H9 (cell line): Measurements from ENCODE around the gene ARAP1. TPM values are rescaled to one million over a fixed set of nuclear protein-coding genes. Genes with fewer than 3 reads are reported as not detected.
A peak's percentile ranks its signal among the peaks of the same experiment; 100 is the strongest.

Source experiments
- DNase-seq: peaks from one replicate; pipeline ENCODE4 v3.0.0-alpha.2; 2017
- H2AFZ ChIP-seq: one replicate; pipeline ENCODE4 v1.6.1; 2013; ENCODE audit warnings: mild to moderate bottlenecking, low read length, control low read depth, moderate library complexity
- H2AK5ac ChIP-seq: 2 replicates; pipeline ENCODE4 v1.6.1; 2013; ENCODE audit warnings: low read length, control low read depth, mixed read lengths; ENCODE audit not compliant: insufficient read length
- H2BK120ac ChIP-seq: one replicate; pipeline ENCODE4 v1.6.1; 2013; ENCODE audit warnings: low read depth, mild to moderate bottlenecking, low read length, control low read depth, inconsistent platforms; ENCODE audit not compliant: poor library complexity, severe bottlenecking
- H2BK12ac ChIP-seq: 2 replicates; pipeline ENCODE4 v1.6.1; 2013; ENCODE audit warnings: low read length, control low read depth, mixed read lengths, low read depth; ENCODE audit not compliant: insufficient read length
- H2BK15ac ChIP-seq: 2 replicates; pipeline ENCODE4 v1.6.1; 2013; ENCODE audit warnings: low read depth, low read length, control low read depth
- H2BK20ac ChIP-seq: one replicate; pipeline ENCODE4 v1.6.1; 2013; ENCODE audit warnings: low read depth, mild to moderate bottlenecking, low read length, control low read depth, inconsistent platforms; ENCODE audit not compliant: poor library complexity, severe bottlenecking
- H2BK5ac ChIP-seq: 2 replicates; pipeline ENCODE4 v1.6.1; 2013; ENCODE audit warnings: low read length, control low read depth, mixed read lengths; ENCODE audit not compliant: insufficient read length
- H3K14ac ChIP-seq: 2 replicates; pipeline ENCODE4 v1.6.1; 2013; ENCODE audit warnings: low read length, control low read depth; ENCODE audit not compliant: insufficient read depth
- H3K18ac ChIP-seq: 2 replicates; pipeline ENCODE4 v1.6.1; 2013; ENCODE audit warnings: low read depth, mild to moderate bottlenecking, mixed read lengths, low read length, control low read depth; ENCODE audit not compliant: insufficient read length
- H3K23ac ChIP-seq: 2 replicates; pipeline ENCODE4 v1.6.1; 2013; ENCODE audit warnings: low read length, control low read depth, mixed read lengths, low read depth; ENCODE audit not compliant: insufficient read length
- H3K23me2 ChIP-seq: 2 replicates; pipeline ENCODE4 v1.6.1; 2013; ENCODE audit warnings: low read depth, mild to moderate bottlenecking, mixed read lengths, low read length, control low read depth; ENCODE audit not compliant: insufficient read length, poor library complexity, severe bottlenecking
- H3K27ac ChIP-seq: 2 replicates; pipeline ENCODE4 v1.5.1; 2013; ENCODE audit warnings: low read length, control low read depth, mixed read lengths, low read depth; ENCODE audit not compliant: insufficient read length
- H3K27me3 ChIP-seq: 2 replicates; pipeline ENCODE4 v1.6.1; 2013; ENCODE audit warnings: low read length, control low read depth, inconsistent platforms; ENCODE audit not compliant: insufficient read depth
- H3K4ac ChIP-seq: 2 replicates; pipeline ENCODE4 v1.6.1; 2013; ENCODE audit warnings: low read depth, mild to moderate bottlenecking, control low read depth, inconsistent platforms, low read length, moderate library complexity
- H3K4me1 ChIP-seq: 2 replicates; pipeline ENCODE4 v1.6.1; 2013; ENCODE audit warnings: low read length, control low read depth, inconsistent platforms; ENCODE audit not compliant: insufficient read depth
- H3K4me2 ChIP-seq: 2 replicates; pipeline ENCODE4 v1.6.1; 2013; ENCODE audit warnings: low read length, control low read depth, mixed read lengths; ENCODE audit not compliant: insufficient read length, insufficient read depth
- H3K56ac ChIP-seq: 2 replicates; pipeline ENCODE4 v1.6.1; 2013; ENCODE audit warnings: low read depth, mild to moderate bottlenecking, mixed read lengths, low read length, control low read depth; ENCODE audit not compliant: insufficient read length
- H3K79me1 ChIP-seq: 2 replicates; pipeline ENCODE4 v1.6.1; 2013; ENCODE audit warnings: low read depth, mild to moderate bottlenecking, moderate library complexity, low read length, control low read depth, inconsistent platforms; ENCODE audit not compliant: insufficient read depth, poor library complexity, severe bottlenecking
- H3K79me2 ChIP-seq: 2 replicates; pipeline ENCODE4 v1.6.1; 2013; ENCODE audit warnings: low read length, control low read depth, inconsistent platforms; ENCODE audit not compliant: insufficient read depth
- H3K9ac ChIP-seq: 2 replicates; pipeline ENCODE4 v1.6.1; 2013; ENCODE audit warnings: low read length, control low read depth, mixed read lengths; ENCODE audit not compliant: insufficient read length; ENCODE audit errors: extremely low read depth
- H3K9me3 ChIP-seq: one replicate; pipeline ENCODE4 v1.6.1; 2013; ENCODE audit warnings: low read depth, low read length, inconsistent platforms; ENCODE audit not compliant: control insufficient read depth
- H3T11ph ChIP-seq: one replicate; pipeline ENCODE4 v1.6.1; 2013; ENCODE audit warnings: mild to moderate bottlenecking, low read length, control low read depth, inconsistent platforms
- H4K20me1 ChIP-seq: one replicate; pipeline ENCODE4 v1.6.1; 2013; ENCODE audit not compliant: control insufficient read depth, insufficient read length, insufficient read depth
- H4K5ac ChIP-seq: 2 replicates; pipeline ENCODE4 v1.6.1; 2013; ENCODE audit warnings: low read depth, mild to moderate bottlenecking, mixed read lengths, low read length, control low read depth; ENCODE audit not compliant: insufficient read length
- H4K8ac ChIP-seq: replicated peaks from 2 replicates; pipeline ENCODE4 v1.6.1; 2013; ENCODE audit warnings: low read length, control low read depth, mixed read lengths, low read depth; ENCODE audit not compliant: insufficient read length
- H4K91ac ChIP-seq: 2 replicates; pipeline ENCODE4 v1.6.1; 2013; ENCODE audit warnings: low read depth, mild to moderate bottlenecking, moderate library complexity, mixed read lengths, low read length, control low read depth; ENCODE audit not compliant: insufficient read length
- H3K27ac Mint-ChIP-seq, 3 experiments: 2 replicates in 2 of 3; 3 replicates in 1 of 3; pipeline ENCODE4 v1.8.0; 2020 to 2021; ENCODE audit warnings: mixed read lengths in 3 of 3, mild to moderate bottlenecking in 1 of 3, moderate library complexity in 1 of 3
- H3K27me3 Mint-ChIP-seq: 2 replicates; pipeline ENCODE4 v1.8.0; 2021; ENCODE audit warnings: low read depth, mild to moderate bottlenecking, moderate library complexity, mixed read lengths
- H3K36me3 Mint-ChIP-seq, 3 experiments: 2 replicates in 2 of 3; 3 replicates in 1 of 3; pipeline ENCODE4 v1.8.0; 2020 to 2021; ENCODE audit warnings: low read depth in 3 of 3, mixed read lengths in 3 of 3; ENCODE audit not compliant: insufficient read depth in 1 of 3
- H3K4me1 Mint-ChIP-seq, 2 experiments: 2 replicates each; pipeline ENCODE4 v1.8.0; 2020; ENCODE audit warnings: mixed read lengths in 2 of 2
- H3K4me3 Mint-ChIP-seq, 2 experiments: 2 replicates in 1 of 2; 3 replicates in 1 of 2; pipeline ENCODE4 v1.8.0; 2020 to 2021; ENCODE audit warnings: mild to moderate bottlenecking in 2 of 2, mixed read lengths in 2 of 2, moderate library complexity in 1 of 2
- H3K9me3 Mint-ChIP-seq, 2 experiments: 2 replicates in 1 of 2; 3 replicates in 1 of 2; pipeline ENCODE4 v1.8.0; 2020; ENCODE audit warnings: mild to moderate bottlenecking in 2 of 2, mixed read lengths in 2 of 2, moderate library complexity in 1 of 2
- WGBS: extraction: QIAGEN DNeasy Blood & Tissue Kit; methylation state at CpG from one replicate; pipeline ENCODE4 v1.1.7; 2013; ENCODE audit warnings: missing lambda C conversion rate, low lambda C conversion rate, mixed read lengths; ENCODE audit not compliant: insufficient read length; ENCODE audit errors: extremely low coverage; 5-methylcytosine and 5-hydroxymethylcytosine counted together
- total RNA-seq: library from RNA; stranded (reverse); gene quantifications from 2 replicates; pipeline ENCODE4 v1.2.1, GENCODE V29; 2021
- TF ChIP-seq, protein P1 (sequence below): fragments of 200-600 bp; sonication (generic); conservative IDR thresholded peaks from 3 replicates; pipeline ENCODE4 v1.8.0; 2021; ENCODE audit warnings: antibody characterized with exemption, mild to moderate bottlenecking

Gene ARAP1
- total RNA-seq, 1 experiment from 2014 or later: 59.4 TPM

DNA sequence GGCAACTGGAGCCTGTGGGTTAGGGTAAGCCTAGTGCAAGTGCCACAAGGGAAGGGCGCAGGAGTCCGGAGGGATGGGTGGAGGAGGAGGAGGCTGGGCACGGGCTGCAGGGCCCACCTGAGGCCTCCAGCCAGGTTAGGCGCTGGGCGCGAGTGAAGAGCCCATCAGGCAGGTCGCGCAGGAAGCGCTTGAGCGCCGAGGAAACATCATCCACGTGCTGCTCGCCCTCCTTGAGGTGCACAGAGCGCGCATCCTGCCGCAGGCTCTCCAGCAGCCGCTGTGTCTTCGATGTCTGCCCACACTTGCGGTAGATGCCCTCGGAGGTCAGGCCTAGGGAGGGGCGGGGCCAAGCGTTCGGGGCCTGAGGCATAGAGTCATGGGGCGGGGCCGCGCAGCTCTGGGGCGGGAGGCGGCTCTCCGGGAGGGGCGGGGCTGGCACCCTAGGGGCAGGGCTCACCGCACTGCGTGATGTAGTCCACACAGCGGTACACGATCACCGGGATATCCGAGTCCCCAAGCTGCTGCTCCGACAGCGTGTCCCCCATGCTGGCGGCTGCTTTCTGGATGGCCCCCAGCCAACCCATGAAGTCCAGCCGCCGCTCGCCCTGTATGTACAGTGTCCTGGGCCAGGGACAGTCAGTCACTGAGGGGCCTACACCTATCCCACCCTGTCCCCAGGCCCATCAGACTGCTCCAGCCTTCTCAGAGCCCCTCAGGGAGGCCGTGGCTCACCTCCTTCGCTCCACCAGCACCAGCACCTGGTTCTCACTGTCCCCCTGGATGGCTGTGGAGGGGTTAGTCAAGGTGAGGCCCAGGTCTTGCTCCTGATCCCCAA, 55.1 kb downstream of the ARAP1 start:
- no peak overlapping the region for H3K9ac ChIP-seq
- no peak overlapping the region for H3K4me2 ChIP-seq
- Mint-ChIP-seq H3K4me3 (no peak overlapping the region), H3K27ac (no peak overlapping the region), H3K9me3 (no peaks in the 10 kb centered on the region), H3K36me3 (peaks cover 30 to 73% (median 69%) of the 10 kb centered on the region in 3 experiments; a peak in 6 of 7 replicates), H3K4me1 (peaks cover 11 to 13% of the 10 kb centered on the region in 2 experiments), H3K27me3 (no peaks in the 10 kb centered on the region)
- no peaks in the 10 kb centered on the region for H3K27me3 ChIP-seq
- H3K27ac ChIP-seq: no peak overlapping the region
- no peak overlapping the region for H3K4ac ChIP-seq
- no peak overlapping the region for H2BK20ac ChIP-seq
- no peaks in the 10 kb centered on the region for H3K79me2 ChIP-seq
- no peak overlapping the region for H2BK5ac ChIP-seq
- no CpG with 5 or more reads among the region's 44 CpGs for WGBS
- H2AFZ ChIP-seq: no peak overlapping the region
- H4K8ac ChIP-seq: no peak overlapping the region
- no peak overlapping the region for H3K14ac ChIP-seq
- H4K91ac ChIP-seq: no peak overlapping the region
- no peaks in the 10 kb centered on the region for H3K79me1 ChIP-seq
- TF ChIP-seq, protein P1, sequence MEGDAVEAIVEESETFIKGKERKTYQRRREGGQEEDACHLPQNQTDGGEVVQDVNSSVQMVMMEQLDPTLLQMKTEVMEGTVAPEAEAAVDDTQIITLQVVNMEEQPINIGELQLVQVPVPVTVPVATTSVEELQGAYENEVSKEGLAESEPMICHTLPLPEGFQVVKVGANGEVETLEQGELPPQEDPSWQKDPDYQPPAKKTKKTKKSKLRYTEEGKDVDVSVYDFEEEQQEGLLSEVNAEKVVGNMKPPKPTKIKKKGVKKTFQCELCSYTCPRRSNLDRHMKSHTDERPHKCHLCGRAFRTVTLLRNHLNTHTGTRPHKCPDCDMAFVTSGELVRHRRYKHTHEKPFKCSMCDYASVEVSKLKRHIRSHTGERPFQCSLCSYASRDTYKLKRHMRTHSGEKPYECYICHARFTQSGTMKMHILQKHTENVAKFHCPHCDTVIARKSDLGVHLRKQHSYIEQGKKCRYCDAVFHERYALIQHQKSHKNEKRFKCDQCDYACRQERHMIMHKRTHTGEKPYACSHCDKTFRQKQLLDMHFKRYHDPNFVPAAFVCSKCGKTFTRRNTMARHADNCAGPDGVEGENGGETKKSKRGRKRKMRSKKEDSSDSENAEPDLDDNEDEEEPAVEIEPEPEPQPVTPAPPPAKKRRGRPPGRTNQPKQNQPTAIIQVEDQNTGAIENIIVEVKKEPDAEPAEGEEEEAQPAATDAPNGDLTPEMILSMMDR: no peak
- H3K23ac ChIP-seq: no peak overlapping the region
- peak; percentile 88 for DNase-seq
- no peaks in the 10 kb centered on the region for H3K9me3 ChIP-seq
- H2BK15ac ChIP-seq: no peak overlapping the region
- H4K5ac ChIP-seq: no peak overlapping the region
- no peak overlapping the region for H3T11ph ChIP-seq
- no peak overlapping the region for H3K56ac ChIP-seq
- H3K18ac ChIP-seq: no peak overlapping the region
- no peaks in the 10 kb centered on the region for H4K20me1 ChIP-seq
- no peaks in the 10 kb centered on the region for H3K23me2 ChIP-seq
- no peaks in the 10 kb centered on the region for H3K4me1 ChIP-seq
- H2BK120ac ChIP-seq: no peak overlapping the region
- H2AK5ac ChIP-seq: no peak overlapping the region
- H2BK12ac ChIP-seq: no peak overlapping the region
